Skeletal muscle satellite cell (primary cell): ENCODE measurements around the gene TMEM259.
A peak's percentile ranks its signal among the peaks of the same experiment; 100 is the strongest.

Source experiments
- H3K27me3 ChIP-seq: 2 replicates; pipeline ENCODE4 v1.7.0; 2013; ENCODE audit warnings: low read length; ENCODE audit not compliant: control insufficient read depth, insufficient read depth
- H3K36me3 ChIP-seq: 2 replicates; pipeline ENCODE4 v1.7.0; 2013; ENCODE audit warnings: mild to moderate bottlenecking, control low read depth, low read length; ENCODE audit not compliant: insufficient read depth
- H3K4me1 ChIP-seq: 2 replicates; pipeline ENCODE4 v1.7.0; 2013; ENCODE audit warnings: low read length; ENCODE audit not compliant: control insufficient read depth, insufficient read depth
- H3K4me2 ChIP-seq: 2 replicates; pipeline ENCODE4 v1.7.0; 2013; ENCODE audit warnings: mild to moderate bottlenecking, low read length
- H3K4me3 ChIP-seq: 2 replicates; pipeline ENCODE4 v1.7.0; 2013; ENCODE audit warnings: low read length
- H3K9ac ChIP-seq: 2 replicates; pipeline ENCODE4 v1.7.0; 2013; ENCODE audit warnings: mild to moderate bottlenecking, low read depth, low read length, moderate library complexity
- H3K9me3 ChIP-seq: replicated peaks from 2 replicates; pipeline ENCODE4 v1.7.0; 2013; ENCODE audit warnings: mild to moderate bottlenecking, control low read depth, low read length

TMEM259 gene

DNA sequence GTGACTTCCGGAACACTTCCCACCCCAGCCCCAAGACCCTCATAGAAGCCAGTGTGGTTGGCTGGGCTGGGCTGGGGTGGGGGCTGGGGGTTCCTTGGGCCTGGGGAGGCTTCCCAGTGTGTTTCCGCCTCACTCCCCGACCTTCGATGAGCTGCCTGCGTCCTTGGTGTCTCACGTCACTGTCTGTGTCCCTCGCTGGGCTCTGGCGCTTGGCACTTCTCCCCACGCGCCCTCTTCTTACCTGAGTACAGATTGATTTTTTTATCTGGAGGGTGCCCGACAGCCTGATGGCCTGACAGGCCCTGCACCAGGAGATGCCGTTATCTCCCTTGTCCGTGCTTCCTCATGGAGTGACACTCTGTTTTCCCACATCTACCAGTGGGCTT lies 28.3 kb downstream of the TMEM259 start:
- H3K36me3 ChIP-seq: peaks cover 32% of the 10 kb centered on the region

DNA sequence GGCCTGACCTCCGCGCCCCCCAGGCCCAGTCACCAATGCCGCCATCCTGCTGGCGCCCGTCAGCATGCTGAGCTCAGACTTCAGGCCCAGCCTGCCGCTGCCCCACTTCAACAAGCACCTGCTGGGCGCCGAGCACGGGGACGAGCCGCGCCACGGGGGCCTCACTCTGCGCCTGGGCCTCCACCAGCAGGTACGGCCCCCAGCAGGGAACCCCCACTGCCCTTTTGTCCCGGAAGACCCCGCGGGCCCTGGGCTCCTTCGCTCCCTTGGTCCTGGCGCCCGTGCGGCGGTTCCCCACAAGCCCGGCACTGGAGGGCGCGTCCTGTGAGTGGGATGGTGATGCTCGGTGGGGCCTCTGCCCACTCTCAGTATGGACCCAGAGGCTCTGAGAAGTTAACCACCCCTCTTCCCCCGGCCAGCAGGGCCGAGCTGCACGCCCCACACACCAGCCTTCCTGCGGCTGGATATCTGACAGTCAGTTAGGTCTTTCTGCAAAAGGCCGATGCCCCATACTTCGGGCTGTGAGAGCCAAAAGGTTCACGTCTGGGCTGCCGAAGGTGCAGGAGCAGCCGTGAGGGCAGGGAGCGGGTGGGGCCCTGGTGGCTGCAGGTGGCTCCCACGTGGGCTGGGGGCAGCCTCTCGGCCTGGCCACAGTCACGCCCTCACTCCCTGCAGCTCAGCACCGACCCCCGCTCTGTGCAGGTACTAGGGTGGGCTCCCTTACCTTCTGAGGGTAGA lies 28.8 kb downstream of the TMEM259 start:
- Histone ChIP-seq H3K36me3 (peaks cover 35% of the 10 kb centered on the region), H3K9ac (no peak overlapping the region), H3K4me2 (no peak overlapping the region), H3K4me1 (peaks cover 17% of the 10 kb centered on the region), H3K9me3 (no peaks in the 10 kb centered on the region), H3K4me3 (no peak overlapping the region), H3K27me3 (peaks cover 19% of the 10 kb centered on the region)

More for the DNA sequence above, 28.3 kb downstream of the TMEM259 start:
- H3K4me2 ChIP-seq: no peak overlapping the region
- no peak overlapping the region for H3K4me3 ChIP-seq
- peaks cover 17% of the 10 kb centered on the region for H3K4me1 ChIP-seq
- no peak overlapping the region for H3K9ac ChIP-seq
- no peaks in the 10 kb centered on the region for H3K9me3 ChIP-seq
- peaks cover 24% of the 10 kb centered on the region for H3K27me3 ChIP-seq

DNA sequence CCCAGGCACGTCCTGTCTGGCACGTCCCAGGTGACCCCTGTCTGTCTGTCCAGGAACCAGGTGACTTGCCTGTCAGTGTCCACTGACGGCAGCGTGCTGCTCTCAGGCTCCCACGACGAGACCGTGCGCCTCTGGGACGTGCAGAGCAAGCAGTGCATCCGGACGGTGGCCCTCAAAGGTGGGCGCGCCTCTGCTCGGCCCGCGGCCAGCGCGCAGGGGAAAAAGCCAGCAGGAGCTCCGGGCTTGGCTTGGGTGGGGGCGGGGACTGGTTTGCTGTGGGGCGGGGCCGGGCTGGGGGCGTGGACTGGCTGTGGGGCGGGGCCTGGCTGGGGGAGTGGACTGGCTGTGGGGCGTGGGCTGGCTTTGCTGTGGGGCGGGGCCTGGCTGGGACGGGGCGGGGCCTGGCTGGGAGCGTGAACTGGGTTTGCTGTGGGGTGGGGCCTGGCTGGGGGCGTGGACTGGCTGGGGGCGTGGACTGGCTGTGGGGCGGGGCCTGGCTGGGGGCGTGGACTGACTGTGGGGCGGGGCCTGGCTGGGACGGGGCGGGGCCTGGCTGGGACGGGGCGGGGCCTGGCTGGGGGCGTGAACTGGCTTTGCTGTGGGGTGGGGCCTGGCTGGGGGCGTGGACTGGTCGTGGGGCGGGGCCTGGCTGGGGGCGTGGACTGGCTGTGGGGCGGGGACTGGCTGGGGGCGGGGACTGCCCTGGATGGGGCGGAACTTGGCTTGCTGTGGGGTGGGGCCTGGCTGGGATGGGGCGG lies 29.6 kb downstream of the TMEM259 start:
- H3K4me3 ChIP-seq: no peak overlapping the region
- peaks cover 14% of the 10 kb centered on the region for H3K4me1 ChIP-seq
- peaks cover 12% of the 10 kb centered on the region for H3K27me3 ChIP-seq
- no peaks in the 10 kb centered on the region for H3K9me3 ChIP-seq
- H3K36me3 ChIP-seq: peaks cover 43% of the 10 kb centered on the region
- H3K4me2 ChIP-seq: no peak overlapping the region
- H3K9ac ChIP-seq: no peak overlapping the region

DNA sequence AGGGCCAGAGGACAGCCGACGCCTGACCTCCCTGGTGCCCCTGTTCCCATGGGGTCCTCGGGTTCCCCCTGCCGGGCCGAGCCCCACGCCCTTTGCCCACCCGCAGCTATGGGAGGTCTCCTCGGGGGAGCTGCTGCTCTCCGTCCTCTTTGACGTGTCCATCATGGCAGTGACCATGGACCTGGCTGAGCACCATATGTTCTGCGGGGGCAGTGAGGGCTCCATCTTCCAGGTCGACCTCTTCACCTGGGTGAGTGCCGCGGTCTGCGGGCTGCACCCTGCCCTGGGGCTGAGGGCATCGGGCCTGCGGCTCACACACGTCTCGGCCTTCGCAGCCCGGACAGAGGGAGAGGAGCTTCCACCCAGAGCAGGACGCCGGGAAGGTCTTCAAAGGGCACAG lies 30.2 kb downstream of the TMEM259 start:
- H3K9me3 ChIP-seq: no peaks in the 10 kb centered on the region
- H3K27me3 ChIP-seq: peaks cover 6% of the 10 kb centered on the region
- no peak overlapping the region for H3K4me2 ChIP-seq
- H3K36me3 ChIP-seq: peaks cover 44% of the 10 kb centered on the region
- no peak overlapping the region for H3K9ac ChIP-seq
- H3K4me1 ChIP-seq: peaks cover 8% of the 10 kb centered on the region
- no peak overlapping the region for H3K4me3 ChIP-seq

DNA sequence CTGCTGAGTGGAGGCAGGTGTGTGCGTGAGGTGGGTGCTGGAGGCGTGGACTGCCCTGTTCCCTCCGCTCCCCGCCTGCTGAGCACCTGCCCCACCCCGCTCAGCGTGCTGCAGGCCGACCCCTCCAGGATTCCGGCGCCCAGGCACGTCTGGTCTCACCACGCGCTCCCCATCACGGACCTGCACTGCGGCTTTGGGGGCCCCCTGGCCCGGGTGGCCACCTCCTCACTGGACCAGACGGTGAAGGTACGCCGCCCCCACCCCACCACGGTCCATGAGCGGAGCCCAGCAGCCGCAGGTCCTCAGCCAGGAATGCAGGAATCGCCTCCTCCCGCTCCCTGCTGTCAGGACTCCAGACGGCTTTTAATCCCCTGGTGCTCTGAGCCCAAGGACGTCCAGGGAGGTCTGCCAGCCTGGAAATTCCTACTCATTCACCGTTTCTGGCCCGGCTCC lies 30.8 kb downstream of the TMEM259 start:
- H3K9me3 ChIP-seq: no peaks in the 10 kb centered on the region
- peaks cover under 1% of the 10 kb centered on the region for H3K27me3 ChIP-seq
- H3K9ac ChIP-seq: no peak overlapping the region
- H3K4me2 ChIP-seq: no peak overlapping the region
- peaks cover 46% of the 10 kb centered on the region for H3K36me3 ChIP-seq
- no peak overlapping the region for H3K4me3 ChIP-seq
- peaks cover 2% of the 10 kb centered on the region for H3K4me1 ChIP-seq

DNA sequence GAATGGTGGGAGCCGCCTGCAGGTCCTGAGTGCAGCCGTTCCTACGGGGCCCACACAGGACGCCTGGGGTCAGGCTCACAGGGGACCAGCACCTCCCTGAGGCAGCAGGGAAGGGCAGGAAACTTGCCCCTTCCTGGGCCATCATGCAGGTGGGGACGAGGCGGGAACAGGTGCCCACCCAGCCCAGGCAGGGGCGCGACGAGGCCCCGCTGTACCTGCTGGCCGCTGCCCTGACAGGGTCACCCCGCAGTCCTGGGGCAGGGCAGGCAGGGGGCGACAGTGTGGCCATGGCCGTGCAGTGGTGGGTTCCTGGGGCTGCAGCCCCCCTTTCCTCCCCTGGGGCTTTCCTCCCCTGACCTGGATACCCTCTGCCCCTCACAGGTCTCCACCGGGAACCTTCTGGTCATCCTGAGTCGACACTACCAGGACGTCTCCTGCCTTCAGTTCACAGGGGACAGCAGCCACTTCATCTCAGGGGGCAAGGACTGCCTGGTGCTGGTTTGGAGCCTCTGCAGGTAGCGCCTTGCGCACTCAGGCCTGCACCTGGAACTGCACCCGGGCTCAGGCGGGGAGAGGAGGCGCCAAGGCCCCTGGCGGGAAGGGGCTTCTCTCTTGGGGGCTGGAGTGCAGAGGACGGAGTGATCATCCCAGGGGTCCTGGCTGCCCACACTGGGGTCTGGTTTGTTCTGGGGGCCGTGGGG lies 31.4 kb downstream of the TMEM259 start:
- no peaks in the 10 kb centered on the region for H3K9me3 ChIP-seq
- H3K27me3 ChIP-seq: no peaks in the 10 kb centered on the region
- H3K4me3 ChIP-seq: no peak overlapping the region
- H3K36me3 ChIP-seq: peaks cover 46% of the 10 kb centered on the region
- peaks cover 4% of the 10 kb centered on the region for H3K4me1 ChIP-seq
- H3K9ac ChIP-seq: no peak overlapping the region
- H3K4me2 ChIP-seq: no peak overlapping the region

DNA sequence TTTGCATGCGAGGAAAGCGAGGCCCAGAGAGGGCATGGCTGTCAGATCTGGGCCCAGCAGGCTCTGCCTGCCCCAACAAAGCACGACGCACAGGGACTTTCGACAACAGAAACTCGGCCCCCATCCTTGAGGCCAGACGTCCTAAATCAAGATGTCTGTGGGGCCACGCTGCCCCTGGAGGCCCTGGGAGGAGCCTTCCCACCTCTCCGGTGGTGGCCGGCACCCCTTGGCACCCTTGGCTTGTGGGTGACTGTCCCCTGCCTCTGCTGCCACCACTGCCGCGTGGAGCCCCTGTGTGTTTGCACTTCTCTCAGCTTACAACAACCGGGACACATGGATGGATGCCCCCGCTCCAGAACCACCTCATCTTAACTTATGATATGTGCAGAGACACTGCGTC lies 32.4 kb downstream of the TMEM259 start:
- Histone ChIP-seq H3K4me3 (no peak overlapping the region), H3K36me3 (peaks cover 46% of the 10 kb centered on the region), H3K4me2 (no peak overlapping the region), H3K27me3 (no peaks in the 10 kb centered on the region), H3K9ac (no peak overlapping the region), H3K9me3 (no peaks in the 10 kb centered on the region), H3K4me1 (peaks cover 10% of the 10 kb centered on the region)

DNA sequence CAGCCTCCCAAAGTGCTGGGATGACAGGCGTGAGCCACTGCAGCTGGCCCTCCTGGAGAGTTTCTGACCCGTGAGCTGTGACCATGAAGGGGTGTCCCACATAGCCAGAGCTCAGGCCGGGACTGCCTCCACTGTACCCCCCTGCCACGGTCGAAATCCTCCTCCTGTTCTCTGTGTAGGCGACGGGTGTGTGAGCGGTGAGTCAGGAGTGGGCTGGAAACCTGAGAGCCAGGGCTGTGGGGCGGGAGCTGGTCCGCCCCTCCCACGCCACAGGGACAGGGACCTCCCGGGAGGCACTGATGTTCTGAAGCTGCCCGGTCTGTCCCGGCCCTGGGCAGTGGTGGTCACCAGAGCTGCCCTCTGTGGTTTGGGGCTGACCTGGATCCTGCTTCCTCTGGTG lies 32.8 kb downstream of the TMEM259 start:
- Histone ChIP-seq H3K4me2 (peak overlapping the region; percentile 33), H3K27me3 (no peaks in the 10 kb centered on the region), H3K36me3 (peaks cover 42% of the 10 kb centered on the region), H3K4me3 (no peak overlapping the region), H3K9ac (no peak overlapping the region), H3K9me3 (no peaks in the 10 kb centered on the region), H3K4me1 (peaks cover 11% of the 10 kb centered on the region)

DNA sequence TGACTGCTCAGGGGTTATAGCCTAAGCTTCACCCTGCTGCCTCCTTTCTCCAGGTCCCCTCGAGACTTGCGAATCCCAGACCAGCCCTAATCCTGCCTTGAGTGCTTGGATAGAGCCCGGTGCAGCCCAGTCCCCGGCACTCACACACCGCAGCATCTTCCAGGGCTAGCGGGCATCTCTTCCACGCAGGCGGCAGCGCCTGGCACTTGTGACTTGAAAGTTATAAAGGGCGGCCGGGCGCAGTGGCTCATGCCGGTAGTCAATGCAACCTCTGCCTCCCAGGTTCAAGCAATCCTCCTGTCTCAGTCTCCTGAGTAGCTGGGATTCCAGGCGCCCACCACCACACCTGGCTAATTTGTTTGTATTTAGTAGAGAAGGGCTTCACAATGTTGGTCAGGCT lies 34.8 kb downstream of the TMEM259 start:
- Histone ChIP-seq H3K9me3 (no peaks in the 10 kb centered on the region), H3K27me3 (no peaks in the 10 kb centered on the region), H3K4me1 (peaks cover 17% of the 10 kb centered on the region), H3K4me2 (no peak overlapping the region), H3K4me3 (no peak overlapping the region), H3K36me3 (peaks cover 30% of the 10 kb centered on the region), H3K9ac (no peak overlapping the region)

DNA sequence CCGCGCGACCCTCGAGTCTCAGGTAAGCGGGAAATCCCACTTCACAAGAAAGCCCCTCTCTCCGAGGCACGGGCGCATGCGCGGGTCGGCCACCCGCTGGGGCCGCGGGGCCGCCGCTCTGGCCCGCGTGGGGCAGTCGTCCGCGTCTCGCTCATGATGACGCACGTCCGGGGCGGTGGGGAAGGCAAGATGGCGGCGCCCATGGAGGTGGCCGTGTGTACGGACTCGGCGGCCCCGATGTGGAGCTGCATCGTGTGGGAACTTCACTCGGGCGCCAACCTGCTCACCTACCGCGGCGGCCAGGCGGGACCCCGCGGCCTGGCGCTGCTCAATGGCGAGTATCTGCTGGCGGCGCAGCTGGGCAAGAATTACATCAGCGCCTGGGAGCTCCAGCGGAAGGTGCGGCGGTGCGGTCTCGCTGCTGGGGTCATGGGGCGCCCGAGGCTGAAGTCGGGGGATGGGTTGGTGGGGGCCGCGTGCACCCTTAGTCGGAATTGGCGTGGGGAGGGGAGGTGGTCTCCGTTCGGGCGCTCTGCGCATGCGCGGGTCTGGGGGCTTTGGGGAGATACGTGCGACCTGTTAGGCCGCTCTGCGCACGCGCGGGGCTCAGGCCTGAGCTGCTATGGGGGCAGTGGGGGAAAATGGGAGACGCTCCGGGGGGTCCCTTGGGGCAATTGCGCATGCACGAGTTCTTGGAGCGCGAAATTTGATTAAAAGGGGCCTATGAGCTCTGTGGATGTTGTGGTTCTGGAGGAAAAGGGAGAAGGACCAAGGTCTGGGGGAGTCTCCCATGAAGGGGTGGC lies 36.6 kb downstream of the TMEM259 start, which contains the start of gene WDR18:
Gene WDR18, plus strand, starts transcription at position 181 of the 803 bp plus-strand sequence. Its CDS starts 9 bp downstream, at position 190.
- Histone ChIP-seq H3K4me1 (peaks cover 22% of the 10 kb centered on the region), H3K4me2 (peak within 1 kb of the TSS; percentile 86), H3K4me3 (peak within 1 kb of the TSS; percentile 99), H3K36me3 (peaks cover 14% of the 10 kb centered on the region), H3K27me3 (no peaks in the 10 kb centered on the region), H3K9ac (peak within 1 kb of the TSS; percentile 98), H3K9me3 (no peaks in the 10 kb centered on the region)
